ENCODE measurements around the gene JMJD4. TPM values are rescaled to one million over a fixed set of nuclear protein-coding genes. Genes with fewer than 3 reads are reported as not detected.

Gene JMJD4
- total and polyA plus RNA-seq, 2 of the 8 experiments (the other 6 are each of a cell fraction or from before 2014, with no cell fraction given) = 13.2 to 23.3 TPM

GRCh38 chr1:227765261-227766014 lies 30.3 kb upstream of the JMJD4 start:
- no peak overlapping the region for H2AK5ac ChIP-seq (ENCODE audit: low read depth, low read length)
- H4K5ac ChIP-seq (ENCODE audit: insufficient read length, low read depth, low read length) = no peak overlapping the region
- no peaks in the 10 kb centered on the region for H3K9me3 ChIP-seq (ENCODE audit: insufficient read depth in 2 of 2, low read depth in 1 of 2, low read length in 1 of 2)
- no peak overlapping the region for H2BK120ac ChIP-seq (replicated peaks; ENCODE audit: low read depth, low read length)
- no peak overlapping the region for H3K23ac ChIP-seq (ENCODE audit: insufficient read length)
- no peak overlapping the region for H3K56ac ChIP-seq (replicated peaks; ENCODE audit: insufficient read length, low read depth, low read length)
- H3K4me3 ChIP-seq (ENCODE audit: extremely low read depth in 1 of 4, insufficient read depth in 2 of 4, low read depth in 3 of 4, low read length in 4 of 4) = no peak overlapping the region
- H4K20me1 ChIP-seq (replicated peaks in 1 of 2; ENCODE audit: control insufficient read depth in 1 of 2, insufficient read depth in 2 of 2, low read length in 2 of 2) = peaks cover 6 to 28% of the 10 kb centered on the region in 2 experiments
- H3K18ac ChIP-seq (ENCODE audit: extremely low read depth, low read length) = no peak overlapping the region
- H4K8ac ChIP-seq (ENCODE audit: extremely low read depth, insufficient read depth, low read length) = no peak overlapping the region
- no peak overlapping the region for H3K27ac ChIP-seq (ENCODE audit: low read depth, low read length)
- H3K79me1 ChIP-seq (ENCODE audit: low read depth, low read length) = peaks cover 2% of the 10 kb centered on the region; the same call in 1 of the 2 replicates
- H3K27me3 ChIP-seq (replicated peaks in 1 of 4; ENCODE audit: control insufficient read depth in 3 of 4, extremely low read depth in 1 of 4, insufficient read depth in 3 of 4, low read length in 3 of 4) = no peaks in the 10 kb centered on the region
- H4K91ac ChIP-seq (replicated peaks; ENCODE audit: insufficient read length, low read length) = no peak overlapping the region
- no peak overlapping the region for H3K9ac ChIP-seq (replicated peaks in 1 of 4; ENCODE audit: extremely low read depth in 1 of 4, low read depth in 3 of 4, low read length in 3 of 4)
- ChIA-PET POLR2A (ENCODE audit: partially characterized antibody) (interaction anchor here (1.5 kb wide), 1 partner anchor 32 kb away, joined by 3 read pairs; no protein-coding TSS in a partner anchor), CTCF (ENCODE audit: partially characterized antibody) (interaction anchor here (0.6 to 7.7 kb wide), 16 partner anchors 9 to 447 kb away, joined by 3 to 51 read pairs (median 4); partner anchors contain the start of gene WNT9A)
- no peaks in the 10 kb centered on the region for H3K23me2 ChIP-seq (ENCODE audit: low read depth, low read length)
- no peak overlapping the region for H3K4me2 ChIP-seq (ENCODE audit: insufficient read depth in 1 of 2, low read depth in 2 of 2, low read length in 2 of 2)
- TF ChIP-seq KDM5A (IDR thresholded peaks at IDR 0.05; ENCODE audit: low read length) (no peak), ASH2L (IDR thresholded peaks at IDR 0.05; ENCODE audit: low read length) (no peak), POU5F1 (IDR thresholded peaks at IDR 0.05; ENCODE audit: low read depth, low read length) (no peak), SP4 (IDR thresholded peaks at IDR 0.05; ENCODE audit: low read length) (no peak), HDAC6 (IDR thresholded peaks at IDR 0.05; ENCODE audit: low read depth, low read length) (no peak), ATF3 (IDR thresholded peaks at IDR 0.05; ENCODE audit: insufficient read depth, low read depth, low read length) (no peak)
- H3K79me2 ChIP-seq (ENCODE audit: control insufficient read depth in 1 of 2, insufficient read depth in 2 of 2, low read length in 2 of 2) = peaks cover 0 to 11% of the 10 kb centered on the region in 2 experiments; a peak in 1 of 4 replicates
- no peak overlapping the region for H2BK15ac ChIP-seq (ENCODE audit: low read length)
- no peak overlapping the region for H2BK20ac ChIP-seq (ENCODE audit: low read length)
- H3K4me1 ChIP-seq (replicated peaks in 1 of 4; ENCODE audit: control insufficient read depth in 3 of 4, insufficient read depth in 4 of 4, low read length in 3 of 4) = peaks cover 0 to 5% (median under 1%) of the 10 kb centered on the region in 4 experiments; a peak in 3 of 7 replicates
- FAIRE-seq (no peak), DNase-seq (ENCODE audit: low read depth in 1 of 2, low spot score in 2 of 2) (no peak)
- whole genome bisulfite sequencing, 2 experiments (ENCODE audit: extremely low coverage in 1 of 2, insufficient coverage in 1 of 2, insufficient read length in 1 of 2, insufficient replicate concordance in 2 of 2, low coverage in 1 of 2, low lambda C conversion rate in 2 of 2, missing lambda C conversion rate in 1 of 2) = 83% methylated on average over 7 of the region's 8 CpGs; no CpG with 5 or more reads in 1 of the 2 experiments
- H2BK12ac ChIP-seq (ENCODE audit: low read depth, low read length) = no peak overlapping the region
- H2AFZ ChIP-seq (ENCODE audit: low read length) = no peak overlapping the region
- no peak overlapping the region for H2BK5ac ChIP-seq (ENCODE audit: low read depth, low read length)
- no peak overlapping the region for H3K4ac ChIP-seq (replicated peaks; ENCODE audit: insufficient read length, low read depth, low read length)
- no peak overlapping the region for H3K14ac ChIP-seq (ENCODE audit: insufficient read length)
- peaks cover 7 to 28% (median 17%) of the 10 kb centered on the region in 4 experiments; a peak in 6 of 8 replicates for H3K36me3 ChIP-seq (ENCODE audit: control insufficient read depth in 2 of 4, insufficient read depth in 4 of 4, low read length in 3 of 4)

Data from H1 (cell line).